A549 (cell line): ENCODE results near the gene CTBP1. TPM values are rescaled to one million over a fixed set of nuclear protein-coding genes. Genes with fewer than 3 reads are reported as not detected.

Source experiments
- ATAC-seq, 2 experiments: fragments of 200-7000 bp in 1 of 2; fragments of >200 bp in 1 of 2; cut with Nextera tagmentation in 1 of 2; cut with Tn5 transposase in 1 of 2; 3 replicates each; pipeline versions ENCODE4 v1.8.0 to v1.9.1; 2018 to 2020; ENCODE audit warnings: mild to moderate bottlenecking in 1 of 2, moderate library complexity in 1 of 2
- CTCF ChIA-PET: fragments of 300-600 bp; sonication (Branson Sonifier 250); formaldehyde crosslinking; extraction: SDS; loops from one replicate; lab custom pipeline; 2021; ENCODE audit warnings: antibody characterized with exemption, inconsistent platforms; lab: Yijun Ruan, JAX
- POLR2A ChIA-PET: fragments of 350-600 bp; formaldehyde crosslinking; extraction: SDS; loops from one replicate; lab custom pipeline; 2021; ENCODE audit warnings: antibody characterized with exemption, inconsistent platforms; lab: Yijun Ruan, JAX
- DNase-seq, 2 experiments: peaks; one replicate each; pipeline versions ENCODE4 v3.0.0 to v3.0.0-alpha.2; 2011 to 2016; ENCODE audit warnings: low read depth in 1 of 2, low spot score in 1 of 2
- FAIRE-seq: peaks from 2 replicates; lab custom pipeline; 2011; peaks lifted over from hg19 to GRCh38; lab: Jason Lieb, UNC
- H3K27ac ChIP-seq, 2 experiments: fragments of >200 bp; sonication (Bioruptor Twin); formaldehyde crosslinking; 3 replicates each; pipeline ENCODE4 v1.5.1; 2016 to 2017
- H3K4me1 ChIP-seq: fragments of >200 bp; sonication (Bioruptor Twin); formaldehyde crosslinking; 3 replicates; pipeline ENCODE4 v1.6.1; 2016
- H3K4me2 ChIP-seq: fragments of >200 bp; sonication (Bioruptor Twin); formaldehyde crosslinking; 3 replicates; pipeline ENCODE4 v1.6.1; 2016
- H3K4me3 ChIP-seq: fragments of >200 bp; sonication (Bioruptor Twin); formaldehyde crosslinking; 3 replicates; pipeline ENCODE4 v1.5.1; 2016
- H3K9me3 ChIP-seq: fragments of >200 bp; sonication (Bioruptor Twin); formaldehyde crosslinking; 3 replicates; pipeline ENCODE4 v1.6.1; 2016
- CEBPB ChIP-seq, 2 experiments: fragments of >200 bp in 1 of 2; sonication (Bioruptor Twin) in 1 of 2; formaldehyde crosslinking in 1 of 2; IDR thresholded peaks; 2 replicates each; pipeline ENCODE4 v1.6.1; 2012 to 2016
- CHD2 ChIP-seq: fragments of 150-350 bp; IDR thresholded peaks from 2 replicates; pipeline ENCODE4 v1.6.1; 2014; ENCODE audit warnings: low read length; ENCODE audit not compliant: partially characterized antibody
- CHD4 ChIP-seq: fragments of 200-600 bp; sonication (generic); IDR thresholded peaks from 2 replicates; pipeline ENCODE4 v1.6.1; 2016; ENCODE audit warnings: antibody characterized with exemption, mild to moderate bottlenecking, borderline replicate concordance
- EP300 ChIP-seq, 2 experiments: fragments of >200 bp; sonication (Bioruptor Twin); formaldehyde crosslinking; IDR thresholded peaks; 2 replicates in 1 of 2; 3 replicates in 1 of 2; pipeline ENCODE4 v1.6.1; 2016 to 2017
- FOSB ChIP-seq: fragments of 250-450 bp; sonication (Bioruptor Pico); IDR thresholded peaks from 2 replicates; pipeline ENCODE4 v1.5.0; 2020; ENCODE audit warnings: mild to moderate bottlenecking, moderate library complexity
- FOSL2 ChIP-seq, 2 experiments: fragments of 450-650 bp in 1 of 2; fragments of >200 bp in 1 of 2; sonication (Bioruptor Twin) in 1 of 2; formaldehyde crosslinking; IDR thresholded peaks; 2 replicates each; pipeline versions ENCODE4 v1.5.0 to v1.6.1; 2016 to 2020; ENCODE audit warnings: mild to moderate bottlenecking in 1 of 2, moderate library complexity in 1 of 2
- GATA3 ChIP-seq: IDR thresholded peaks from 2 replicates; pipeline ENCODE4 v1.6.1; 2012; ENCODE audit warnings: borderline replicate concordance
- HEYL ChIP-seq: fragments of 250-450 bp; sonication (Bioruptor Pico); IDR thresholded peaks from 2 replicates; pipeline ENCODE4 v1.8.0; 2021; ENCODE audit warnings: mild to moderate bottlenecking, moderate library complexity
- JUN ChIP-seq, 2 experiments: fragments of >200 bp; sonication (Bioruptor Twin); formaldehyde crosslinking; IDR thresholded peaks; 2 replicates in 1 of 2; 3 replicates in 1 of 2; pipeline ENCODE4 v1.6.1; 2016 to 2017
- JUNB ChIP-seq: fragments of >200 bp; sonication (Bioruptor Twin); formaldehyde crosslinking; IDR thresholded peaks from 2 replicates; pipeline ENCODE4 v1.6.1; 2016
- KDM5A ChIP-seq: fragments of 200-600 bp; sonication (generic); IDR thresholded peaks from 2 replicates; pipeline ENCODE4 v1.6.1; 2016; ENCODE audit warnings: antibody characterized with exemption, mild to moderate bottlenecking
- NPAS2 ChIP-seq: fragments of 250-450 bp; sonication (Bioruptor Pico); IDR thresholded peaks from 2 replicates; pipeline ENCODE4 v1.8.0; 2022; ENCODE audit warnings: mild to moderate bottlenecking, moderate library complexity, borderline replicate concordance
- POLR2A ChIP-seq: IDR thresholded peaks from 2 replicates; pipeline ENCODE4 v1.6.1; 2012; ENCODE audit warnings: mild to moderate bottlenecking, low read length
- POLR2AphosphoS2 ChIP-seq: conservative IDR thresholded peaks from 2 replicates; pipeline ENCODE4 v1.6.1; 2012; ENCODE audit warnings: low read length, improper control_type of control experiment, inconsistent platforms
- RCOR1 ChIP-seq: fragments of 150-350 bp; IDR thresholded peaks from 2 replicates; pipeline ENCODE4 v1.6.1; 2014; ENCODE audit warnings: antibody characterized with exemption, low read length, low read depth
- SREBF2 ChIP-seq: fragments of 450-650 bp; IDR thresholded peaks from 2 replicates; pipeline ENCODE4 v1.6.1; 2014; ENCODE audit warnings: mild to moderate bottlenecking, moderate library complexity
- TFCP2L1 ChIP-seq: fragments of 250-450 bp; sonication (Bioruptor Pico); IDR thresholded peaks from 2 replicates; pipeline ENCODE4 v1.5.0; 2021; ENCODE audit warnings: mild to moderate bottlenecking
- ZFP36 ChIP-seq: fragments of 450-650 bp; IDR thresholded peaks from 2 replicates; pipeline ENCODE4 v1.6.1; 2014; ENCODE audit warnings: borderline replicate concordance; ENCODE audit not compliant: partially characterized antibody
- ZSCAN20 ChIP-seq: fragments of 250-450 bp; sonication (Bioruptor Pico); IDR thresholded peaks from 2 replicates; pipeline ENCODE4 v1.8.0; 2022; ENCODE audit warnings: mild to moderate bottlenecking, moderate library complexity
- WGBS: methylation state at CpG from one replicate; pipeline ENCODE4 v1.1.6; 2017; ENCODE audit errors: missing lambda C conversion rate; 5-methylcytosine and 5-hydroxymethylcytosine counted together
- polyA plus RNA-seq, 4 experiments: library from polyadenylated mRNA; depleted of rRNA in 3 of 4; stranded (reverse); fragments of >200 nt; fragmentation: RNase III in 1 of 4; extraction: RNeasy Plus Mini Kit Qiagen cat#74134 plus additional on column Dnase treatment in 1 of 4; gene quantifications; 2 replicates in 3 of 4; 3 replicates in 1 of 4; pipeline ENCODE4 v1.2.3, GENCODE V29; 2011 to 2017
- TF ChIP-seq, protein P1 (sequence below): fragments of 200-600 bp; sonication (generic); IDR thresholded peaks from 2 replicates; pipeline ENCODE4 v1.6.1; 2016; ENCODE audit warnings: antibody characterized with exemption, mild to moderate bottlenecking, moderate library complexity
- TF ChIP-seq, protein P2 (sequence below): fragments of 250-450 bp; sonication (Bioruptor Pico); IDR thresholded peaks from 2 replicates; pipeline ENCODE4 v1.5.0; 2021; ENCODE audit warnings: mild to moderate bottlenecking, moderate library complexity, borderline replicate concordance

CTBP1 gene
- polyA plus RNA-seq, 2 of the 4 experiments (the other 2 are of a cell fraction) = 43.1 to 93.1 TPM

DNA sequence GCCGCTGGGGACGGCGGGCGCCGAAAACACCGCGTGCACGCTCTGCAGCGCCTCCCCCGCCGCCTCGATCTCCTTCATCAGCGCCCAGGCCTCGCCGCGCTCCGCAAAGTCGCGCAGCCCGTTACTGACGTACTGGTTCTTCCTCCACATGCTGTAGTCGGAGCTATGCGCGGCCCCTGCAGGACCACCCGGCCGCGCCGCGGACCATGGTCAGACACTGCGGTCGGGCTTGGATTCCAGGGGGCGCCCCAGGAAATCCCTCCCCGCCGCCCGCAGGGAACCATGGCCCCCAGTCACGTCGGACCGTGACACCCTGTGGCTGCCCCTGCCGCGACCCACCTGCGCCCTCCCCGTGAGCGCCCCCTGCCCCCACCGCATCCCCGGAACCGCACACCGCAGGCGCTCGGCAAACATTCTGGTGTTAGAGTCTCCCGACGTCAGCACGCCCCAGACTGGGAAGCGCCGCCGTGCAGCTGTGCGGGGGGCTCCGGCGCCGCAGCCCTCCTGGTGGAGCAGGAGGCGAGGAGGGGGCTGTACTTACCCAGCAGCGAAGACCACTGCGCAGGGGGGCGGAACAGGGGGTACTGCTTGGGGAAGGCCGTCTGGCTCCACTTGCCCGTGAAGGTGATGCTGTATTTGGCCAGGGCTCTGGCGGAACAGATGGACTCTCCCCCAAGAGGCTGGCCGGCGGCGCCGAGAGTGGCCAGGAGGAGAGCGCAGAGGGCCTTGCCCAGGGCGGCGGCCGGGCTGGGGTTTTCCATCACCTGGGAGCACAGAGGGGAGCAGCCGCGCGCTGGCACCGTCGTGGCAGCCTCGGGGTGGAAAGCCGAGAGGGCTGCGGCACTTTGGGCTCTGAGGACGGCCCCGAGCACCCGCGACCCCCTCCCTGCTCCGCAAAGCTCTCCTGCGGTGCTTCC is 77.4 kb downstream of the CTBP1 start:
- H3K4me1 ChIP-seq = peaks cover 23% of the 10 kb centered on the region
- no peak for FAIRE-seq
- 94% methylated on average over 39 of the region's 88 CpGs for WGBS
- peak overlapping the region in 1 of 2 experiments; percentile 89; a peak in 3 of 6 replicates for H3K27ac ChIP-seq
- no peak for TF ChIP-seq GATA3
- TF ChIP-seq TFCP2L1 (CRISPR knock-in tag) = no peak
- no peak for TF ChIP-seq JUN (IDR thresholded peaks at IDR 0.05)
- TF ChIP-seq ZFP36 = no peak
- no peak for TF ChIP-seq FOSL2 (IDR thresholded peaks at IDR 0.05)
- no peak for TF ChIP-seq FOSL2 (CRISPR knock-in tag; IDR thresholded peaks at IDR 0.05)
- TF ChIP-seq, protein P1, sequence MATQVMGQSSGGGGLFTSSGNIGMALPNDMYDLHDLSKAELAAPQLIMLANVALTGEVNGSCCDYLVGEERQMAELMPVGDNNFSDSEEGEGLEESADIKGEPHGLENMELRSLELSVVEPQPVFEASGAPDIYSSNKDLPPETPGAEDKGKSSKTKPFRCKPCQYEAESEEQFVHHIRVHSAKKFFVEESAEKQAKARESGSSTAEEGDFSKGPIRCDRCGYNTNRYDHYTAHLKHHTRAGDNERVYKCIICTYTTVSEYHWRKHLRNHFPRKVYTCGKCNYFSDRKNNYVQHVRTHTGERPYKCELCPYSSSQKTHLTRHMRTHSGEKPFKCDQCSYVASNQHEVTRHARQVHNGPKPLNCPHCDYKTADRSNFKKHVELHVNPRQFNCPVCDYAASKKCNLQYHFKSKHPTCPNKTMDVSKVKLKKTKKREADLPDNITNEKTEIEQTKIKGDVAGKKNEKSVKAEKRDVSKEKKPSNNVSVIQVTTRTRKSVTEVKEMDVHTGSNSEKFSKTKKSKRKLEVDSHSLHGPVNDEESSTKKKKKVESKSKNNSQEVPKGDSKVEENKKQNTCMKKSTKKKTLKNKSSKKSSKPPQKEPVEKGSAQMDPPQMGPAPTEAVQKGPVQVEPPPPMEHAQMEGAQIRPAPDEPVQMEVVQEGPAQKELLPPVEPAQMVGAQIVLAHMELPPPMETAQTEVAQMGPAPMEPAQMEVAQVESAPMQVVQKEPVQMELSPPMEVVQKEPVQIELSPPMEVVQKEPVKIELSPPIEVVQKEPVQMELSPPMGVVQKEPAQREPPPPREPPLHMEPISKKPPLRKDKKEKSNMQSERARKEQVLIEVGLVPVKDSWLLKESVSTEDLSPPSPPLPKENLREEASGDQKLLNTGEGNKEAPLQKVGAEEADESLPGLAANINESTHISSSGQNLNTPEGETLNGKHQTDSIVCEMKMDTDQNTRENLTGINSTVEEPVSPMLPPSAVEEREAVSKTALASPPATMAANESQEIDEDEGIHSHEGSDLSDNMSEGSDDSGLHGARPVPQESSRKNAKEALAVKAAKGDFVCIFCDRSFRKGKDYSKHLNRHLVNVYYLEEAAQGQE = no peak
- TF ChIP-seq CHD4 = no peak
- no peak for TF ChIP-seq EP300 (IDR thresholded peaks at IDR 0.05)
- TF ChIP-seq ZSCAN20 (CRISPR knock-in tag) = no peak
- TF ChIP-seq, all 56 proteins: peak for 0
- H3K4me2 ChIP-seq = no peak overlapping the region
- no peak for ATAC-seq
- H3K4me3 ChIP-seq = no peak overlapping the region
- CTCF ChIA-PET = no interaction called here
- no peak for DNase-seq
- no peaks in the 10 kb centered on the region for H3K9me3 ChIP-seq
- POLR2A ChIA-PET = no interaction called here

DNA sequence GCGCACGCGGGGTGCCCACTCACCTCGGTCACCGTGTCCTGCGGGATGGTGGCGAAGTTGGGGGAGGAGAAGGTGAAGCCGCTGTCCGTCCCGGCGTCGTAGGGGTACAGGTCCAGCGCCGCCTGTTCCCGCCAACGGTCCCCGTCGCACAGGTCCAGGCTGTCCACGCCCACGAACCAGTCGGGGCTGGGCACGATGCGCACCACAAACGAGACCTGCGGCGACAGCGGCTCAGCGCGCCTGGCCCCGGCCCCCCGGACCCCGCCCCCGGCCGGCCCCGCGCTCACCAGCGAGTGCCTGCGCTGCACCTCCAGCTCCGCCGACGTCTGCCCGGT is 78.0 kb downstream of the CTBP1 start:
- H3K4me2 ChIP-seq = no peak overlapping the region
- no peak for FAIRE-seq
- TF ChIP-seq JUNB (no peak), HEYL (no peak), CHD2 (no peak), KDM5A (no peak), POLR2AphosphoS2 (no peak), POLR2A (no peak), EP300 (IDR thresholded peaks at IDR 0.05) (no peak), FOSB (CRISPR knock-in tag) (no peak), ZSCAN20 (CRISPR knock-in tag) (no peak), CEBPB (IDR thresholded peaks at IDR 0.05) (no peak), GATA3 (no peak), SREBF2 (no peak), RCOR1 (no peak), NPAS2 (no peak)
- TF ChIP-seq, protein P2, sequence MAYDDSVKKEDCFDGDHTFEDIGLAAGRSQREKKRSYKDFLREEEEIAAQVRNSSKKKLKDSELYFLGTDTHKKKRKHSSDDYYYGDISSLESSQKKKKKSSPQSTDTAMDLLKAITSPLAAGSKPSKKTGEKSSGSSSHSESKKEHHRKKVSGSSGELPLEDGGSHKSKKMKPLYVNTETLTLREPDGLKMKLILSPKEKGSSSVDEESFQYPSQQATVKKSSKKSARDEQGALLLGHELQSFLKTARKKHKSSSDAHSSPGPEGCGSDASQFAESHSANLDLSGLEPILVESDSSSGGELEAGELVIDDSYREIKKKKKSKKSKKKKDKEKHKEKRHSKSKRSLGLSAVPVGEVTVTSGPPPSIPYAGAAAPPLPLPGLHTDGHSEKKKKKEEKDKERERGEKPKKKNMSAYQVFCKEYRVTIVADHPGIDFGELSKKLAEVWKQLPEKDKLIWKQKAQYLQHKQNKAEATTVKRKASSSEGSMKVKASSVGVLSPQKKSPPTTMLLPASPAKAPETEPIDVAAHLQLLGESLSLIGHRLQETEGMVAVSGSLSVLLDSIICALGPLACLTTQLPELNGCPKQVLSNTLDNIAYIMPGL = no peak
- TF ChIP-seq, all 56 proteins: peak for 0
- Histone ChIP-seq H3K9me3 (no peaks in the 10 kb centered on the region), H3K4me3 (no peak overlapping the region), H3K4me1 (peaks cover 23% of the 10 kb centered on the region), H3K27ac (no peak overlapping the region)
- no peak for ATAC-seq
- ChIA-PET CTCF (no interaction called here), POLR2A (no interaction called here)
- WGBS = over 99% methylated on average over 17 of the region's 42 CpGs
- no peak for DNase-seq
